Measurements from ENCODE around the gene CHCHD4.

CHCHD4 gene

DNA sequence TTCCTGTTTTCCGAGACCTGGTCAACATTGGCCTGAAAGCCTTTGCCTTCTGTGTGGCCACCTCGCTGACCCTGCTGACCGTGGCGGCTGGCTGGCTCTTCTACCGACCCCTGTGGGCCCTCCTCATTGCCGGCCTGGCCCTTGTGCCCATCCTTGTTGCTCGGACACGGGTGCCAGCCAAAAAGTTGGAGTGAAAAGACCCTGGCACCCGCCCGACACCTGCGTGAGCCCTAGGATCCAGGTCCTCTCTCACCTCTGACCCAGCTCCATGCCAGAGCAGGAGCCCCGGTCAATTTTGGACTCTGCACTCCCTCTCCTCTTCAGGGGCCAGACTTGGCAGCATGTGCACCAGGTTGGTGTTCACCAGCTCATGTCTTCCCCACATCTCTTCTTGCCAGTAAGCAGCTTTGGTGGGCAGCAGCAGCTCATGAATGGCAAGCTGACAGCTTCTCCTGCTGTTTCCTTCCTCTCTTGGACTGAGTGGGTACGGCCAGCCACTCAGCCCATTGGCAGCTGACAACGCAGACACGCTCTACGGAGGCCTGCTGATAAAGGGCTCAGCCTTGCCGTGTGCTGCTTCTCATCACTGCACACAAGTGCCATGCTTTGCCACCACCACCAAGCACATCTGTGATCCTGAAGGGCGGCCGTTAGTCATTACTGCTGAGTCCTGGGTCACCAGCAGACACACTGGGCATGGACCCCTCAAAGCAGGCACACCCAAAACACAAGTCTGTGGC is 17.1 kb upstream of the CHCHD4 start:
- no peak for TF ChIP-seq SIN3A (IDR thresholded peaks at IDR 0.05; ENCODE audit: borderline replicate concordance, insufficient read depth, low read length)
- no peak for TF ChIP-seq POLR2AphosphoS5 (IDR thresholded peaks at IDR 0.05; ENCODE audit: low read depth, low read length)
- TF ChIP-seq, protein P1, sequence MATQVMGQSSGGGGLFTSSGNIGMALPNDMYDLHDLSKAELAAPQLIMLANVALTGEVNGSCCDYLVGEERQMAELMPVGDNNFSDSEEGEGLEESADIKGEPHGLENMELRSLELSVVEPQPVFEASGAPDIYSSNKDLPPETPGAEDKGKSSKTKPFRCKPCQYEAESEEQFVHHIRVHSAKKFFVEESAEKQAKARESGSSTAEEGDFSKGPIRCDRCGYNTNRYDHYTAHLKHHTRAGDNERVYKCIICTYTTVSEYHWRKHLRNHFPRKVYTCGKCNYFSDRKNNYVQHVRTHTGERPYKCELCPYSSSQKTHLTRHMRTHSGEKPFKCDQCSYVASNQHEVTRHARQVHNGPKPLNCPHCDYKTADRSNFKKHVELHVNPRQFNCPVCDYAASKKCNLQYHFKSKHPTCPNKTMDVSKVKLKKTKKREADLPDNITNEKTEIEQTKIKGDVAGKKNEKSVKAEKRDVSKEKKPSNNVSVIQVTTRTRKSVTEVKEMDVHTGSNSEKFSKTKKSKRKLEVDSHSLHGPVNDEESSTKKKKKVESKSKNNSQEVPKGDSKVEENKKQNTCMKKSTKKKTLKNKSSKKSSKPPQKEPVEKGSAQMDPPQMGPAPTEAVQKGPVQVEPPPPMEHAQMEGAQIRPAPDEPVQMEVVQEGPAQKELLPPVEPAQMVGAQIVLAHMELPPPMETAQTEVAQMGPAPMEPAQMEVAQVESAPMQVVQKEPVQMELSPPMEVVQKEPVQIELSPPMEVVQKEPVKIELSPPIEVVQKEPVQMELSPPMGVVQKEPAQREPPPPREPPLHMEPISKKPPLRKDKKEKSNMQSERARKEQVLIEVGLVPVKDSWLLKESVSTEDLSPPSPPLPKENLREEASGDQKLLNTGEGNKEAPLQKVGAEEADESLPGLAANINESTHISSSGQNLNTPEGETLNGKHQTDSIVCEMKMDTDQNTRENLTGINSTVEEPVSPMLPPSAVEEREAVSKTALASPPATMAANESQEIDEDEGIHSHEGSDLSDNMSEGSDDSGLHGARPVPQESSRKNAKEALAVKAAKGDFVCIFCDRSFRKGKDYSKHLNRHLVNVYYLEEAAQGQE (IDR thresholded peaks at IDR 0.05; ENCODE audit: insufficient read depth in 1 of 2, low read depth in 2 of 2, low read length in 2 of 2): no peak
- TF ChIP-seq TAF1 (IDR thresholded peaks at IDR 0.05; ENCODE audit: borderline replicate concordance, insufficient read depth, low read length): no peak
- no peak for TF ChIP-seq FOXP2 (optimal IDR thresholded peaks at IDR 0.05; ENCODE audit: borderline replicate concordance, extremely low read depth, extremely low read length, insufficient read depth)

DNA sequence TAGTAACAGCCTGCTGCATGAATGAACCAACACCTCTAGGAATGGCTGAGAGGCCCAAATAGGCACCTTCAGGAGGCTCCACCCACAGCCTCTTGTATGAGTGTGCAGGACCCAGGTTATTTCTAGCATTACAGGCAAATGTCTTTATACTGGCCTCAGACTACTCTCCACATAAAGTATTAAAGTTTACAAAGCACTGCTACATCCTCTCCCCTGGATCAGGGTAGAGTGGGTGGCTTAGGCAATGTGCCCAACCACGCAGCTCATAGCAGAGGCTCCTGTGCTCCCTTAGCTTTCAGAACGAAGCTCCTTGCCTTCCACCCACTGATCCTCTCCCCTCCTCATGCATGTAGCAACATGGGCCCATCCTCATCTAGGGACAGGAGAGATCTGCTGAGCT is 16.5 kb upstream of the CHCHD4 start:
- TF ChIP-seq POLR2AphosphoS5 (IDR thresholded peaks at IDR 0.05; ENCODE audit: low read depth, low read length): no peak
- TF ChIP-seq SIN3A (IDR thresholded peaks at IDR 0.05; ENCODE audit: borderline replicate concordance, insufficient read depth, low read length): no peak
- TF ChIP-seq, protein P1 (IDR thresholded peaks at IDR 0.05; ENCODE audit: insufficient read depth in 1 of 2, low read depth in 2 of 2, low read length in 2 of 2): no peak
- TF ChIP-seq FOXP2 (optimal IDR thresholded peaks at IDR 0.05; ENCODE audit: borderline replicate concordance, extremely low read depth, extremely low read length, insufficient read depth): no peak
- TF ChIP-seq TAF1 (IDR thresholded peaks at IDR 0.05; ENCODE audit: borderline replicate concordance, insufficient read depth, low read length): no peak

DNA sequence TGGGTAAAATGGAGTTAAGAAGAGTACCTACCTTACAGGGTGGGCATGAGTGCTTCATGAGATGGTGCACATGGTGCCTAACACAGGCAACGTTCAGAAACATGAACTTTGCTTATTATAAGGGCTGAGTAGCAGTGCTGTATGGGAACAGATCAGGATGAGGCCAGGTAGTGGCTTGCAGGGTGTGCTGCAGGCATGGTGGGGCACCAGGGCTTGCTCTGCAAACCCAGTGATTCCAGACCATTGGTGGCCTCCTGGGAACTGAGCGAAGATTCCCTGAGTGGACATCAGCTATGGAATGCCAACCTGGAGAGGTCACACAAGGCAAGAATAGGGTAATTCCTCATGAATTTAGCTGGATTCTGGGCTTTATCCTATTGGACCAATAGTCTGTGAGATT is 16.0 kb upstream of the CHCHD4 start:
- TF ChIP-seq TAF1 (IDR thresholded peaks at IDR 0.05; ENCODE audit: borderline replicate concordance, insufficient read depth, low read length) (no peak), FOXP2 (optimal IDR thresholded peaks at IDR 0.05; ENCODE audit: borderline replicate concordance, extremely low read depth, extremely low read length, insufficient read depth) (no peak), POLR2AphosphoS5 (IDR thresholded peaks at IDR 0.05; ENCODE audit: low read depth, low read length) (no peak)
- TF ChIP-seq, protein P1 (IDR thresholded peaks at IDR 0.05; ENCODE audit: insufficient read depth in 1 of 2, low read depth in 2 of 2, low read length in 2 of 2): no peak

DNA sequence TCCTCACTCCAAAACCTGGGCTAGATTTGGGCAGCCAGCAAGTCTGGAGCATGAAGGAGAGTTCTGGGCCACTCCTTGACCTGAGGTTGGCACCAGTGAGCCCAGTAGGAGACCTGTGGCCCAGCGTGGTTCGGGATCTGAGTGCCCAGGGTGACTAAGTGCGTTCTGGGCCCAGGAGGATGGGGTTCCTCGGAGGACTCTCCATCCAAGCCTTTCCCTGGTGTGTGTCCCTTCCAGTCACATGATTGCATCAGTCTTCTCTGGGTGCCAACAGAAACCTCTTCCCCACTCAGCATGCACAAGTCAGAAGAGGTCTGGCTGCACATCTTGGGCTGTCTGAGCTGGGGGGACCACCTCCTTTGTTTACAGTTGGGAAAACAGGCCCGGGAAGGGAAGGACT is 15.1 kb upstream of the CHCHD4 start:
- TF ChIP-seq FOXP2 (optimal IDR thresholded peaks at IDR 0.05; ENCODE audit: borderline replicate concordance, extremely low read depth, extremely low read length, insufficient read depth): no peak
- TF ChIP-seq SIN3A (IDR thresholded peaks at IDR 0.05; ENCODE audit: borderline replicate concordance, insufficient read depth, low read length): no peak
- no peak for TF ChIP-seq POLR2AphosphoS5 (IDR thresholded peaks at IDR 0.05; ENCODE audit: low read depth, low read length)
- TF ChIP-seq TAF1 (IDR thresholded peaks at IDR 0.05; ENCODE audit: borderline replicate concordance, insufficient read depth, low read length): no peak
- TF ChIP-seq, protein P1 (IDR thresholded peaks at IDR 0.05; ENCODE audit: insufficient read depth in 1 of 2, low read depth in 2 of 2, low read length in 2 of 2): no peak

Measured in PFSK-1 (cell line).